ENCODE results near the gene CORO2B. TPM values are rescaled to one million over a fixed set of nuclear protein-coding genes. Genes with fewer than 3 reads are reported as not detected.
A peak's percentile ranks its signal among the peaks of the same experiment; 100 is the strongest.

The CORO2B gene
- total RNA-seq, 1 donor from 2014 or later, result 1.0 TPM

DNA sequence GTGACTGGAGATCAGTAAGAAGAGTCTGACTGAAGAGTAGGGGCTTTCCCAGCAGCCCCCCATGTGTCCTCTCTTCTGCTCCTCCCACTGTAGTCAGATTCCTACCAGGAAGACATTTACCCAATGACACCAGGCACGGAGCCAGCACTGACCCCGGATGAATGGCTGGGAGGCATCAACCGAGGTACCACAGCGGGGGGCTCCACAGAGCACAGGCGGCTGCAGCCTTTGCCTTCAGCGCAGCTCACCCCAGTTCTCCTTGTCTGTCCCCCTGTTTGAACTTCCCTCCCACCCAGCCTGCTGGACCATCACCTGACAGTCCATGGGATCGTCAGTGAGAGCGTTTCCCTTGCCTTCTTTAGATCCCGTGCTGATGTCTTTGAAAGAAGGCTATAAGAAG, 140.3 kb downstream of the CORO2B start:
- Mint-ChIP-seq H3K36me3 (peaks cover 11% of the 10 kb centered on the region), H3K27ac (peak overlapping the region; percentile 8), H3K4me3 (no peak overlapping the region), H3K4me1 (peaks cover 4% of the 10 kb centered on the region), H3K27me3 (ENCODE audit: insufficient read depth, low read depth) (peaks cover 4% of the 10 kb centered on the region), H3K9me3 (no peaks in the 10 kb centered on the region)
- Histone ChIP-seq H3K9me3 (ENCODE audit: low read depth) (no peaks in the 10 kb centered on the region), H3K79me2 (ENCODE audit: low read depth) (no peaks in the 10 kb centered on the region), H4K20me1 (ENCODE audit: low read depth) (no peaks in the 10 kb centered on the region), H3K4me2 (no peak overlapping the region), H3K27me3 (no peaks in the 10 kb centered on the region), H3K4me3 (no peak overlapping the region), H3K9ac (no peak overlapping the region), H3K36me3 (no peaks in the 10 kb centered on the region), H3K27ac (no peak overlapping the region), H3F3A (ENCODE audit: low read depth) (no peaks in the 10 kb centered on the region), H2AFZ (replicated peaks) (no peak overlapping the region), H3K4me1 (no peaks in the 10 kb centered on the region)
- no peak for TF ChIP-seq EZH2 (IDR thresholded peaks at IDR 0.05)
- TF ChIP-seq EZH2phosphoT487 (IDR thresholded peaks at IDR 0.05), result no peak
- TF ChIP-seq, protein P1, sequence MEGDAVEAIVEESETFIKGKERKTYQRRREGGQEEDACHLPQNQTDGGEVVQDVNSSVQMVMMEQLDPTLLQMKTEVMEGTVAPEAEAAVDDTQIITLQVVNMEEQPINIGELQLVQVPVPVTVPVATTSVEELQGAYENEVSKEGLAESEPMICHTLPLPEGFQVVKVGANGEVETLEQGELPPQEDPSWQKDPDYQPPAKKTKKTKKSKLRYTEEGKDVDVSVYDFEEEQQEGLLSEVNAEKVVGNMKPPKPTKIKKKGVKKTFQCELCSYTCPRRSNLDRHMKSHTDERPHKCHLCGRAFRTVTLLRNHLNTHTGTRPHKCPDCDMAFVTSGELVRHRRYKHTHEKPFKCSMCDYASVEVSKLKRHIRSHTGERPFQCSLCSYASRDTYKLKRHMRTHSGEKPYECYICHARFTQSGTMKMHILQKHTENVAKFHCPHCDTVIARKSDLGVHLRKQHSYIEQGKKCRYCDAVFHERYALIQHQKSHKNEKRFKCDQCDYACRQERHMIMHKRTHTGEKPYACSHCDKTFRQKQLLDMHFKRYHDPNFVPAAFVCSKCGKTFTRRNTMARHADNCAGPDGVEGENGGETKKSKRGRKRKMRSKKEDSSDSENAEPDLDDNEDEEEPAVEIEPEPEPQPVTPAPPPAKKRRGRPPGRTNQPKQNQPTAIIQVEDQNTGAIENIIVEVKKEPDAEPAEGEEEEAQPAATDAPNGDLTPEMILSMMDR (IDR thresholded peaks at IDR 0.05), result no peak
- DNase-seq (ENCODE audit: low spot score), result no peak

DNA sequence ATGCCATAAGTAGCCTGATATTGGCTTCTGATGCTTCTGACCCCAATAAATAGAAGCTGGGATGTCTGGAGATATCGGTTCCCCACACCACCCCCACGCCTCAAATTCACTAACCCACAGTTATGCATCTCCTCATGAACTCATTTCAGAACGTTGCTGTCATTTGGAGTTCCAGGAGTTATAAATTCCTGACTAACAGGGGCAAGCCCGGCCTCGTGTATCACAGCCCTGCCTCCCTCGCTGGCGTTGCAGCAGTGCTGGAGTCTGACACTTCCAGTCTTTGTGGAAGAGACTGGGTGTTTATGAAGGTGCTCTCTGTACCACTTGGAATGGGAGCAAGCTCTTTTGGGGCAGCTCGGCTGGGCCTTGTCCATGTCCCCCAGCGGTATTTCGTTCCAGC, 140.9 kb downstream of the CORO2B start:
- no peaks in the 10 kb centered on the region for H3K27me3 ChIP-seq
- no peak overlapping the region for H3K27ac Mint-ChIP-seq

DNA sequence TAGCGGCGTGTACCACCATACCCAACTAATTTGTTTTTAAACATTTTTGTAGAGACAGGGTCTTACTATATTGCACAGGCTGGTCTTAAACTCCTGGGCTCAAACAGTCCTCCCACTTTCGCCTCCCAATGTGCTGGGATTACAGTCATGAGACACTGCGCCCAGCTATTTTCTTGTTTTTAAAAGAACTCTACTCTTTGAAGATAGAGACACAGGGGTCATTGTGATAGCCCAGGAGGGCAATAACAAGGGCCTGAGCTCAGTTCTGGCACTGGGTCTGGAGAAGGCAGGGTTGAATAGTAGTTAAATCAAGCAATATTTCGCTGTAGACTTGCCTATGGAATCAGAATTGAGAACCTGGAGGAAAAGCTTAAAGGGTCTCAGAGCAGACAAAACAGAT, 143.1 kb downstream of the CORO2B start:
- Histone ChIP-seq H3K79me2 (ENCODE audit: low read depth) (no peaks in the 10 kb centered on the region), H3K27me3 (no peaks in the 10 kb centered on the region), H3K4me3 (no peak overlapping the region), H3F3A (ENCODE audit: low read depth) (no peaks in the 10 kb centered on the region), H3K4me1 (no peaks in the 10 kb centered on the region), H4K20me1 (ENCODE audit: low read depth) (no peaks in the 10 kb centered on the region), H2AFZ (replicated peaks) (no peak overlapping the region), H3K9ac (no peak overlapping the region), H3K27ac (no peak overlapping the region), H3K36me3 (no peaks in the 10 kb centered on the region), H3K9me3 (ENCODE audit: low read depth) (no peaks in the 10 kb centered on the region), H3K4me2 (no peak overlapping the region)
- no peak for TF ChIP-seq EZH2phosphoT487 (IDR thresholded peaks at IDR 0.05)
- TF ChIP-seq, protein P1 (IDR thresholded peaks at IDR 0.05), result no peak
- no peak for TF ChIP-seq EZH2 (IDR thresholded peaks at IDR 0.05)
- Mint-ChIP-seq H3K4me1 (peaks cover 6% of the 10 kb centered on the region), H3K4me3 (no peak overlapping the region), H3K27ac (peak overlapping the region; percentile 18), H3K9me3 (no peaks in the 10 kb centered on the region), H3K27me3 (ENCODE audit: insufficient read depth, low read depth) (peaks cover 4% of the 10 kb centered on the region), H3K36me3 (peaks cover 4% of the 10 kb centered on the region)
- no peak for DNase-seq (ENCODE audit: low spot score)

More for the DNA sequence above, 140.9 kb downstream of the CORO2B start:
- Histone ChIP-seq H3K9me3 (ENCODE audit: low read depth) (no peaks in the 10 kb centered on the region), H2AFZ (replicated peaks) (no peak overlapping the region), H3K9ac (no peak overlapping the region), H3K4me1 (no peaks in the 10 kb centered on the region), H4K20me1 (ENCODE audit: low read depth) (no peaks in the 10 kb centered on the region), H3K79me2 (ENCODE audit: low read depth) (no peaks in the 10 kb centered on the region), H3K4me3 (no peak overlapping the region), H3K36me3 (no peaks in the 10 kb centered on the region), H3F3A (ENCODE audit: low read depth) (no peaks in the 10 kb centered on the region), H3K27ac (no peak overlapping the region), H3K4me2 (no peak overlapping the region)
- Mint-ChIP-seq H3K4me3 (no peak overlapping the region), H3K27me3 (ENCODE audit: insufficient read depth, low read depth) (peaks cover 4% of the 10 kb centered on the region), H3K4me1 (peaks cover 4% of the 10 kb centered on the region), H3K9me3 (no peaks in the 10 kb centered on the region), H3K36me3 (peaks cover 9% of the 10 kb centered on the region)
- no peak for DNase-seq (ENCODE audit: low spot score)
- TF ChIP-seq, protein P1 (IDR thresholded peaks at IDR 0.05), result no peak
- TF ChIP-seq EZH2phosphoT487 (IDR thresholded peaks at IDR 0.05), result no peak
- no peak for TF ChIP-seq EZH2 (IDR thresholded peaks at IDR 0.05)

Measured in neural progenitor cell (in vitro differentiated cells).